ENCODE measurements around the gene GPBP1L1. TPM values are rescaled to one million over a fixed set of nuclear protein-coding genes. Genes with fewer than 3 reads are reported as not detected.
A peak's percentile ranks its signal among the peaks of the same experiment; 100 is the strongest.
"Not testable (repeated sequence)": the region's sequence is repeated elsewhere in the genome, so short reads cannot be mapped to it uniquely, and the experiment has no call there.

GPBP1L1 gene
- total and polyA plus RNA-seq, 5 donors: 47.9 to 83.1 (median 77.4) TPM

- H3K4me3 ChIP-seq (ENCODE audit: low read length): no peak overlapping the region
- H3K27ac ChIP-seq (ENCODE audit: low read length): no peak overlapping the region
- DNase-seq: no peak
- no peaks in the 10 kb centered on the region for H3K27me3 ChIP-seq (ENCODE audit: control insufficient read depth, insufficient read depth)
- H3K4me1 ChIP-seq (ENCODE audit: control insufficient read depth, insufficient read depth, low read length): no peaks in the 10 kb centered on the region
- intact Hi-C loops (cut with DNase I): no loop called here
- 83% methylated on average over 8 of the region's 8 CpGs for WGBS
- no peak for ATAC-seq
- no peaks in the 10 kb centered on the region for H3K9me3 ChIP-seq (ENCODE audit: control insufficient read depth, low read length)
These were observed 73.3 kb downstream of the GPBP1L1 start for GRCh38 chr1:45612941-45613579.

DNA sequence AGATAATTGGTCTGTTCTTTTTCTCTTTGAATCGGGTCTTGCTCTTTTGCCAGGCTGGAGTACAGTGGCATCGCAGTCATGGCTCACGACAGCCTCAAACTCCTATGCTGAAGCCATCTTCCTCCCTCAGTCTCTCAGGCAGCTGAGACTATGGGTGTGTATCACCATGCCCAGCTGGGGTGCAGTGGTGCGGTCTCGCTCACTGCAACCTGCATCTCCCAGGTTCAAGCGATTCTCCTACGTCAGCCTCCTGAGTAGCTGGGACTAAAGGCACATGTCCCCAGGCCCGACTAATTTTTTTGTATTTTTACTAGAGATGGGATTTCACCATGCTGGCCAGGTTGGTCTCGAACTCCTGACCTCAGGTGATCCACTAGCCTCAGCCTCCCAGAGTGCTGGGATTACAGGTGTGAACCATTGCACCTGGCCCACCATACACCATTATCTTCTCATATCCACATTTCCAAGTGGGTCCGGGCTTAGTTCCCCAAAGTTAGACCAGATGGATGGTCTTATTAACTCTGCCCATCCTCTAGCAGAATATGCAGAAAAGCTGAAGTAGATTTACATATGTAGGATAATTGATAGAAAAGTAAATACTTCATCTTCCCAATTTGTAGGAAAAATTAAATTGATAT, 75.6 kb downstream of the GPBP1L1 start:
- 96% methylated on average over 10 of the region's 10 CpGs for WGBS
- no peaks in the 10 kb centered on the region for H3K4me1 ChIP-seq (ENCODE audit: control insufficient read depth, insufficient read depth, low read length)
- no peak overlapping the region for H3K4me3 ChIP-seq (ENCODE audit: low read length)
- ATAC-seq (no peak), DNase-seq (no peak)
- no peaks in the 10 kb centered on the region for H3K9me3 ChIP-seq (ENCODE audit: control insufficient read depth, low read length)
- H3K27me3 ChIP-seq (ENCODE audit: control insufficient read depth, insufficient read depth): no peaks in the 10 kb centered on the region
- H3K27ac ChIP-seq (ENCODE audit: low read length): no peak overlapping the region
- intact Hi-C loops (cut with DNase I): no loop called here

DNA sequence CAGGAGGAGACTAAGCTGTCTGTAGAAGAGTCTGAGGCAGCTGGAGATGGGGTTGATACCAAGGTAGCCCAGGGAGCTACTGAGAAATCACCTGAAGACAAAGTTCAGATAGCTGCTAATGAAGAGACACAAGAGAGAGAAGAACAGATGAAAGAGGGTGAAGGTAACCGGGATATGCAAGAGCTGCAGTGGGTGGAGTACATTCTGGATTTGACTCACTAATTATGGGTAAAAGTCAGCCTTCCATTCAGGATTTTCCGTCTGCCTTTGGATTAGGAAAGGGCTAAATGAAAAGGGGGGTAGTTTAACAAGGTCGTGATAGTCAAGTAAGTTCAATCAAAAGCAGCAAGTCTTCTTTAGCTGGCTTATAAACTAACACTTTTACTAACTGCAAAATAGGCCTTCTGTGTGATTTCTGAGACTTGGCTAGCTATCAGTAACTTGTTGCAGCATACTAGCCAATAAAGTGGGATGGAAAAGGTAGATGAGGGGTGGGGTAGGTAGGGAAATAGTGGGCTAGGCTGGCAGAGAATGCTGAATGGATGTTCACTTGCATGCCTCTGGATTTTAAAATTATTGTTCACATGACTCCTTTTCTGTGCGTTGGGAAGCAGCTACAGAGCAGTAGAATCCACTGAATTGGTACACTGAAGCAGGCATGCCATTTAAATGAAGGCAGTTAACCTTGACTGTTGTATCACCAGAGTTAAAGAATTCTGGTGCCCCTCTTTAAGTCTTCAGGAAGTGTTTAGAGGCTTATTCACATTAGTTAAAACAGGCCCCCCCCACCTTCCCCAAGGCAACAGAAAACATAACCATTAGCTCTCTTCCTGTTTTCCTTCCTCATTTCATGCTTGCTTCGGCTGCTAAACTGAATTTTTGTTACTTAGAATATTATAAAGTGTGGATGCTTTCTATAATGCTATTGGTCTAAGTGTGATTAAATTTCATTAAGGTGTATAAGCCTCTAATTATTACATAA, 77.9 kb downstream of the GPBP1L1 start:
- H3K4me3 ChIP-seq (ENCODE audit: low read length): no peak overlapping the region

DNA sequence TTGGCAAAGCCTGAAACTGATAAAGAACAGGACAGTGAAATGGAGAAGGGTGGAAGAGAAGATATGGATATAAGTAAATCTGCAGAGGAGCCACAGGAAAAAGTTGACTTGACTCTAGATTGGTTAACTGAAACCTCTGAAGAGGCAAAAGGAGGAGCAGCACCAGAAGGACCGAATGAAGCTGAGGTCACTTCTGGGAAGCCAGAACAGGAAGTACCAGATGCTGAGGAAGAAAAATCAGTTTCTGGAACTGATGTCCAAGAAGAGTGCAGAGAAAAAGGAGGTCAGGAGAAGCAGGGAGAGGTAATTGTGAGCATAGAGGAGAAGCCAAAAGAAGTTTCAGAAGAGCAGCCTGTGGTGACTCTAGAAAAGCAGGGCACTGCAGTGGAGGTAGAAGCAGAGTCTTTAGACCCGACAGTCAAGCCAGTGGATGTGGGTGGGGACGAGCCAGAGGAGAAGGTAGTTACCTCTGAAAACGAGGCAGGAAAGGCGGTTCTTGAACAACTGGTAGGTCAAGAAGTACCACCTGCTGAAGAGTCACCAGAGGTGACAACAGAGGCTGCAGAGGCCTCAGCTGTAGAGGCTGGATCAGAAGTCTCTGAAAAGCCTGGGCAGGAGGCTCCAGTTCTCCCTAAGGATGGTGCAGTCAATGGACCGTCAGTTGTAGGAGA, 78.8 kb downstream of the GPBP1L1 start:
- 64% methylated on average over 6 of the region's 6 CpGs for WGBS
- Histone ChIP-seq H3K9me3 (ENCODE audit: control insufficient read depth, low read length) (no peaks in the 10 kb centered on the region), H3K4me1 (ENCODE audit: control insufficient read depth, insufficient read depth, low read length) (no peaks in the 10 kb centered on the region), H3K27ac (ENCODE audit: low read length) (no peak overlapping the region), H3K27me3 (ENCODE audit: control insufficient read depth, insufficient read depth) (no peaks in the 10 kb centered on the region), H3K4me3 (ENCODE audit: low read length) (no peak overlapping the region)
- intact Hi-C loops (cut with DNase I): no loop called here
- DNase-seq: no peak
- ATAC-seq: no peak

More for the DNA sequence above, 77.9 kb downstream of the GPBP1L1 start:
- 76% methylated on average over 5 of the region's 5 CpGs for WGBS
- intact Hi-C loops (cut with DNase I): no loop called here
- no peaks in the 10 kb centered on the region for H3K4me1 ChIP-seq (ENCODE audit: control insufficient read depth, insufficient read depth, low read length)
- DNase-seq (no peak), ATAC-seq (no peak)
- H3K9me3 ChIP-seq (ENCODE audit: control insufficient read depth, low read length): no peaks in the 10 kb centered on the region
- no peaks in the 10 kb centered on the region for H3K27me3 ChIP-seq (ENCODE audit: control insufficient read depth, insufficient read depth)
- H3K27ac ChIP-seq (ENCODE audit: low read length): no peak overlapping the region

- intact Hi-C loops (cut with DNase I): no loop called here
- H3K4me3 ChIP-seq (ENCODE audit: low read length): no peak overlapping the region
- no peaks in the 10 kb centered on the region for H3K9me3 ChIP-seq (ENCODE audit: control insufficient read depth, low read length)
- ATAC-seq (no peak), DNase-seq (no peak)
- H3K4me1 ChIP-seq (ENCODE audit: control insufficient read depth, insufficient read depth, low read length): no peaks in the 10 kb centered on the region
- no peaks in the 10 kb centered on the region for H3K27me3 ChIP-seq (ENCODE audit: control insufficient read depth, insufficient read depth)
- H3K27ac ChIP-seq (ENCODE audit: low read length): no peak overlapping the region
- 94% methylated on average over 2 of the region's 2 CpGs for WGBS
These were observed 82.1 kb downstream of the GPBP1L1 start for GRCh38 chr1:45604239-45604638.

DNA sequence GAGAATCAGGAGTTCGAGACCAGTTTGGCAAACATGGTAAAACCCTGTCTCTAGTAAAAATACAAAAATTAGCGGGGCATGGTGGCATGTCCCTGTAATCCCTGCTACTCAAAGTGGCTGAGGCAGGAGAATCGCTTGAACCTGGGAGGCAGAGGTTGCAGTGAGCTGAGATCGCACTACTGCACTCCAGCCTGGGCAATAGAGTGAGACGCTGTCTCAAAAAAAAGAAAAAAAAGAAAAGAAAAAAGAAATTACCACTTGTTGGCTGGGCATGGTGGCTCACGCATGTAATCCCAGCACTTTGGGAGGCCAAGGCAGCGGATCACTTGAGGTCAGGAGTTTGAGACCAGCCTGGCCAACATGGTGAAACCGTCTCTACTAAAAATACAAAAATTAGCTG, 89.6 kb downstream of the GPBP1L1 start:
- WGBS: 97% methylated on average over 8 of the region's 8 CpGs
- intact Hi-C loops (cut with DNase I): not testable (repeated sequence)

GRCh38 chr1:45594412-45594811, 91.9 kb downstream of the GPBP1L1 start:
- Histone ChIP-seq H3K27ac (ENCODE audit: low read length) (no peak overlapping the region), H3K4me3 (ENCODE audit: low read length) (no peak overlapping the region), H3K27me3 (ENCODE audit: control insufficient read depth, insufficient read depth) (no peaks in the 10 kb centered on the region), H3K9me3 (ENCODE audit: control insufficient read depth, low read length) (no peaks in the 10 kb centered on the region), H3K4me1 (ENCODE audit: control insufficient read depth, insufficient read depth, low read length) (no peaks in the 10 kb centered on the region)
- WGBS: 87% methylated on average over 4 of the region's 4 CpGs
- ATAC-seq (no peak), DNase-seq (no peak)
- intact Hi-C loops (cut with DNase I): loop anchor here in 1 of 4 donors (5.0 kb wide), 1 partner anchor 48 kb away; no protein-coding TSS in a partner anchor

More for the DNA sequence above, 89.6 kb downstream of the GPBP1L1 start:
- DNase-seq; H3K27me3 ChIP-seq (ENCODE audit: control insufficient read depth, insufficient read depth); ATAC-seq; H3K4me3 ChIP-seq (ENCODE audit: low read length); H3K9me3 ChIP-seq (ENCODE audit: control insufficient read depth, low read length); H3K27ac ChIP-seq (ENCODE audit: low read length); H3K4me1 ChIP-seq (ENCODE audit: control insufficient read depth, insufficient read depth, low read length): not testable (repeated sequence)

DNA sequence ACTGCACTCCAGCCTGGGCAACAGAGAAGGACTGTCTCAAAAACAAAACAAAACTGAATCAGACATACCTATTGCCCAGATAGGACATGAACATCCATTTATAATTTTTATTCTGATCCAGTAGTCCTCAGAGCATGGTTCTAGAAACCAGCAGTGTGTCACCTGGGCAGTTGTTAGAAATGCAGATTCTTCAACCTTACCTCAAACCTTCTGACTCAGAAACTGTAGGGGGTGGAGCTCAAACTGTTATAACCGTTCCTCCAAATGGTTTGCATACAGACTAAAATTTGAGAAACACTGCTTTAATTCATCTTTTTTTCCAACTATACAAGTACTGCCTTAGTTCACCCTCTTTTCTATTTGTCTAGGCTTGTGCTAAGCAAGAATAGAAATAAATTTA, 96.5 kb downstream of the GPBP1L1 start:
- DNase-seq (no peak), ATAC-seq (no peak)
- intact Hi-C loops (cut with DNase I): loop anchor here in 1 of 4 donors (5.0 kb wide), 1 partner anchor 52 kb away; no protein-coding TSS in a partner anchor
- Histone ChIP-seq H3K27me3 (ENCODE audit: control insufficient read depth, insufficient read depth) (no peaks in the 10 kb centered on the region), H3K9me3 (ENCODE audit: control insufficient read depth, low read length) (no peaks in the 10 kb centered on the region), H3K4me1 (ENCODE audit: control insufficient read depth, insufficient read depth, low read length) (peaks cover 3% of the 10 kb centered on the region), H3K4me3 (ENCODE audit: low read length) (no peak overlapping the region), H3K27ac (ENCODE audit: low read length) (no peak overlapping the region)
- 57% methylated on average over 1 of the region's 1 CpG for WGBS

DNA sequence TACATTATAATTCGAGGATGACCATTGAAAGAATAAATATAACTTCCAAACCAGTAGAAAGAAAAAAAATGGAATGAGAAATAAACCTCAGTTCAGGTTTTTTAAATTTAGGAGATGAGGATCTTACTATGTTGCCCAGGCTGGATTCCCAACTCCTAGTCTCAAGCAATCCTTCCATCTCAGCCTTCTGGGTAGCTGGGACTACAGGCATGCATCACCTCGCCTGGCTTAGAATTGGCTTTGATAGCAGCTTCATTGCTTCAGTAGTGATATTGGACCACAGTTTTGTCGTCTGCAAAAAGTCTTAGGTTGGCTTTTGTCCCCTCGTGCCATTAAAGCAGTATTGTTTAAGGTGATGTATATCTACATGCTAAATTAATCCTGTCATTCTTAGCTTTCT, 99.6 kb downstream of the GPBP1L1 start:
- 81% methylated on average over 4 of the region's 4 CpGs for WGBS
- no peak for DNase-seq
- no peaks in the 10 kb centered on the region for H3K9me3 ChIP-seq (ENCODE audit: control insufficient read depth, low read length)
- no peak overlapping the region for H3K27ac ChIP-seq (ENCODE audit: low read length)
- H3K4me1 ChIP-seq (ENCODE audit: control insufficient read depth, insufficient read depth, low read length): peaks cover 3% of the 10 kb centered on the region
- H3K27me3 ChIP-seq (ENCODE audit: control insufficient read depth, insufficient read depth): no peaks in the 10 kb centered on the region
- no peak overlapping the region for H3K4me3 ChIP-seq (ENCODE audit: low read length)
- ATAC-seq: no peak
- intact Hi-C loops (cut with DNase I): no loop called here

DNA sequence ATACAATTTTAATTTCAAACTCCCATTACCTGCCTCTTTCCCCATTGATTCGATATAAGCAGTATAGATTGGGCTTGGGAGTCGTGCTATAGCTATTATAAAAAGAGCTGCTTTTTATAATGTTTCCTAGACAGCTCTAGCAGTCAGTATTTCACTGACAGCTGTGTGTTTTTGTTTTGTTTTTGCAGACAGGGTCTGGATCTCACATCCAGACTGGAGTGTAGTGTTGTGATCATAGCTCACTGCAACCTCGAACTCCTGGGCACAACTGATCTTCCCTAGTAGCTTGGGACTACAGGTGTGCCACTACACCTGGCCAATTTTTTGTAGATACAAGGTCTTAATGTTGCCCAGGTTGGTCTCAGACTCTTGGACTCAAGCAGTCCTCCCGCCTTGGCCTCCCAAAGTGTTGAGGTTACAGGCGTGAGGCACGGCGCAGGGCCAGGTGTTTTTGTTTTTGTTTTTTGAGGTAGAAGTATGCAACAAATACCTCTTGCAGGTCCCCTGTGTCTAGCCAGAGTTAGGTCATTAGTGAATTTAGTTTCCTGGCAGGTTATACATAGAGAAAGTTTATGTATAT, 100.7 kb downstream of the GPBP1L1 start:
- DNase-seq (no peak), ATAC-seq (no peak)
- no peaks in the 10 kb centered on the region for H3K9me3 ChIP-seq (ENCODE audit: control insufficient read depth, low read length)
- peaks cover 3% of the 10 kb centered on the region for H3K4me1 ChIP-seq (ENCODE audit: control insufficient read depth, insufficient read depth, low read length)
- no peak overlapping the region for H3K27ac ChIP-seq (ENCODE audit: low read length)
- peak overlapping the region; percentile 90 for H3K4me3 ChIP-seq (ENCODE audit: low read length)
- intact Hi-C loops (cut with DNase I): no loop called here
- 36% methylated on average over 7 of the region's 7 CpGs for WGBS
- H3K27me3 ChIP-seq (ENCODE audit: control insufficient read depth, insufficient read depth): no peaks in the 10 kb centered on the region

Measured in right cardiac atrium (tissue), 5 donors.